Activated CD4-positive, alpha-beta T cell treated with anti-CD3 and anti-CD28 coated beads, Interleukin-2, amount 50 U/mL, for 48 hours (primary cell): ENCODE measurements around the gene PRKG1.
"Not testable (repeated sequence)": the region's sequence is repeated elsewhere in the genome, so short reads cannot be mapped to it uniquely, and the experiment has no call there.

Source experiments
- DNase-seq, 2 experiments: peaks; one replicate each; pipeline ENCODE4 v3.0.0-alpha.2; 2020

Gene PRKG1

GRCh38 chr10:51288511-51288910, 214.2 kb downstream of the PRKG1 start:
- DNase-seq = no peak

GRCh38 chr10:51289519-51289918, 215.2 kb downstream of the PRKG1 start:
- DNase-seq = no peak

- no peak for DNase-seq
Observed at GRCh38 chr10:51291961-51292360, 217.7 kb downstream of the PRKG1 start.

GRCh38 chr10:51297438-51297837, 223.2 kb downstream of the PRKG1 start:
- DNase-seq = no peak

- no peak for DNase-seq
Observed at GRCh38 chr10:51300617-51301304, 226.5 kb downstream of the PRKG1 start.

GRCh38 chr10:51301644-51302043, 227.4 kb downstream of the PRKG1 start:
- no peak for DNase-seq

DNA sequence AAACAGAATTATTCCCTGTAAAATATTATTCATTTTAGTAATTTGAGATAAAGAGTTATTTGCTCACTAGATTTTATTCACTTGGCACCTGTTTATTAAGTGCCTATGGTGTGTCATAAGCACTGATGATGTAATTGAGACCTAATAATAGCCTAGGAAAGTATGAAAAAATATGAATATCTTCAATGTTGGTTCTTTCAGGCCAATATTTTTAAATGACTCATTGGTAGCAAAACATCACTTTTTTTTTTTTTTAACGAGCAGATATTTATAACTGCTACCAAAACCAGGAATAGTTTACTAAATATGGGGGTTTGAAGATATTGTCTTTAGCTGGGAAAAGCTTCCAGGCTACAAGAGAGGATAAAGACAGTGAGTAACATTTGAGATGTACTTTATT, 228.0 kb downstream of the PRKG1 start:
- DNase-seq = no peak

DNA sequence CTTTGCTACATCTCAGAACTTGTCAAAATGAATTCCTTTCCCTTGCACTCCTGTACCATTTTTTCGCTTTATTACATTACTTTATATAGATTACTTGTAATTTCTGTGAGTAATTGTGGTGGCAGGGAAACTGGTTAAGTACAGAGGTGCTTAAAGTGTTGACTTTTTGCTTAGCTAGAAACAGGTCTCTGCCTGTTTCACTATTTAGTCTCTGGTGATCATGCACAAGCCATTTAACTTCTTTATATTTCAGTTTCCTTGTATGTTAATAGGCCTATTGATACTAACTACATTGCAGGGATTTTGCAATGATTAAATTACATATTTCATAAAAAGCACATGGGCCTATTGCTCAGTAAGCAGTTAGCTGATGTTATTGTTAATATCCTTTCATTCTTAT, 233.8 kb downstream of the PRKG1 start:
- DNase-seq = no peak

- no peak for DNase-seq
Observed at GRCh38 chr10:51311228-51311627, 236.9 kb downstream of the PRKG1 start.

- no peak for DNase-seq
Observed at GRCh38 chr10:51312817-51313216, 238.5 kb downstream of the PRKG1 start.

- DNase-seq = no peak
Observed at GRCh38 chr10:51313251-51313650, 239.0 kb downstream of the PRKG1 start.

GRCh38 chr10:51313773-51314478, 239.6 kb downstream of the PRKG1 start:
- no peak for DNase-seq

DNA sequence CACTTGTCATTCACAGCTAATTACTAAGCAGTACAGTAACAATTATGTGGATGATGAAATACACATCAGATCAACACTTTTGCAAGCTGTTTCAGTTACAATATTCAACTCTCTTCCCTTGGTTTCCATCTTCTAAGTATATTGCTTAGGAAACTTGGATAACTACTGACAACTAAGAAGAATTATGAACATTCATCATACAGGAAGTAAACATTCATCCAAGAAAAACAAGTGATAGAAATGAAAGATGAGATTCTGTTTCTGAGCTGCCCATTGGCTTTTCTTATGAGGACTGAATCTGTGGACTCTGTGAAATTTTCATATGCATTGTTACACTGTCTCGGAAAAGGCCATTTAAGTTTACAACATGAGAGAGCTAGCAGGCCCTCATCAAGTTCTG, 240.2 kb downstream of the PRKG1 start:
- no peak for DNase-seq

GRCh38 chr10:51318399-51319172, 244.3 kb downstream of the PRKG1 start:
- DNase-seq = no peak

DNA sequence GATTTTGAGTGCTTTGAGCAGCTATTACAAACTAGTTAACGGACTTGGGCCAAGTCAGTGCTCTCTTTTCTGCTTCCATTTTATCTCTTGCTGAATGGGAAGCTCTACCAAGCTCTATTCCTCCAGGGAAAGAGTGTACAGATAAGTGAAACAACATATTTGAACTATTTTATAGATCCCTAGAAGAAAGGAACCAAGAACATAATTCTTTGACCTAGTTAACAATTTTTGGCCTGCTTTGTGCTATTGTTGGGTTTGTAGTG, 244.8 kb downstream of the PRKG1 start:
- DNase-seq = no peak

DNA sequence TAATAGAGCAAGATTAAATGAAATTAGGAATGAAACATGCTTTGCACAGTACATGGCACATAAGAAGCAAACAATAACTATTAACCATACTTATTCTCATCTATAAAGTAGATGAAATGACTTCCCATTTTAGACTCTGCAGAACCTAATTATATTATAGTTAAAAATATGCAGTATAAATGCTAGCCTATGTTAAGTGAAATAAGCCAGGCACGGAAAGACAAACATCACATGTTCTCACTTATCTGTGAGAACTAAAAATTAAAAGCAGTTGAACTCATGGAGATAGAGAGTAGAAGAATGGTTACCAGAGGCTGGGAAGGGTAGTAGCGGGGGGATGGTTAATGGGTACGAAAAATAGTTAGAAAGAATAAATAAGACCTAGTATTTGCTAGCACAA, 247.0 kb downstream of the PRKG1 start:
- DNase-seq = no peak

DNA sequence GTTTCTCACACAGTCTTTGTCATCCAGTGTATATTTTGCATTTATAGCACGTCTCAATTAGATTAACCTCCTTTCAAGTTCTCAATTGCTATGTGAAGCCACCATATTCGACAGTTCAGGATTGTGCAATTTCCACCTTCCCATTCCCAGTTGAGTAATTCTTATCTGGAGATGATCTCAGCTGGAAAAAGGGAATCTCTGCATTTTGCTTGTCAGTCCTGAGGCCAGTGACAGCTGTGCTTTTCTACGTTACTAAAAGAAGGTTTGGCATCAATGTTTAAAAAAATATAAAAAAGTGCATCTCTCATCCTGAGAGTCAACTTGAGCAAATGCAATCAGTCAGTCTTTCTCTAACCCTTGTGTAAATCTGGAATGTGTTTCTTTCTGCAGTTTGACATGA, 247.7 kb downstream of the PRKG1 start:
- no peak for DNase-seq

DNA sequence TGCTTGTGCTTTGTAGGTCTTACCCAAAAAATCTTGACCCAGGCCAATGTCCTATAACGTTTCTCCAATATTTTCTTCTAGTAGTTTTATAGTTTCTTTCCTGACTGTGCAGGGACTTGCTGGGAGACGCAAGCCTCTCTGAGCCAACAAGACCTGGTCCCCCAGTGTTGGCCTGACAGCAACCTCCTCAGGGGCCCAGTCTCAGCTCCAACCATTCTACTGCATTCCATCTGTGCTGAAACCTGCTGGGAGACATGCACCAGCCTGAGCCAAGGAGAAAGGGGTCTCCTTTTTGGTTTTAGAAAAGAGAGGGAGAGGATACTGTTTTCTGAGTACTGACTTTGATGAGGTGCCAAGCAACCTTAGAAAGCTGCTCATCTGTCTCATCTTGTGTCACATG, 251.4 kb downstream of the PRKG1 start:
- DNase-seq = no peak

DNA sequence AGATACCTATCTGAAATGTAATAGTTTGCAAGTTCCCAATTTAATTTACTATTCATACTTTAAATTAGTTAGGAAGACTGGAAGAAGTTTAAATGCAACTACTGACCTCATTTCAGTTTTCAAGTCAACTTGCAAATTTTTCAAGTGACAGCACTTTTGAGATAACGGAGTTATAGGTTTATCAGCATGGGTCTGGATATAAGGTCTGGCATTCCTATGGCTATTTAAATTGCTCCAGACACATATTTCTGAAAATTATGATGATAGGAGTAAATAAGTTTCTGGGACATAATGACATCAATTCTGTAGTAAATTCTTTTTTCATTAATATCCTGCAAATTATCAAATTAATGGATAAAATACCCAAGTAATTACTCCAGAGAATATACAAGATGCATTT, 251.9 kb downstream of the PRKG1 start:
- DNase-seq = no peak

- no peak for DNase-seq
Observed at GRCh38 chr10:51327432-51327831, 253.1 kb downstream of the PRKG1 start.

- DNase-seq = no peak
Observed at GRCh38 chr10:51340366-51340765, 266.1 kb downstream of the PRKG1 start.

- DNase-seq = no peak
Observed at GRCh38 chr10:51340845-51341610, 266.7 kb downstream of the PRKG1 start.

GRCh38 chr10:51341745-51342144, 267.5 kb downstream of the PRKG1 start:
- DNase-seq = not testable (repeated sequence)

GRCh38 chr10:51342381-51342780, 268.1 kb downstream of the PRKG1 start:
- DNase-seq = no peak
